ENCODE measurements around the gene POLRMT.
A peak's percentile ranks its signal among the peaks of the same experiment; 100 is the strongest.
"Not testable (repeated sequence)": the region's sequence is repeated elsewhere in the genome, so short reads cannot be mapped to it uniquely, and the experiment has no call there.

Gene POLRMT

GRCh38 chr19:632579-633067 is 714 bp downstream of the POLRMT start:
- peak overlapping the region; percentile 42 for H3K27ac ChIP-seq
- no peak for DNase-seq (ENCODE audit: low read depth, low spot score)

DNA sequence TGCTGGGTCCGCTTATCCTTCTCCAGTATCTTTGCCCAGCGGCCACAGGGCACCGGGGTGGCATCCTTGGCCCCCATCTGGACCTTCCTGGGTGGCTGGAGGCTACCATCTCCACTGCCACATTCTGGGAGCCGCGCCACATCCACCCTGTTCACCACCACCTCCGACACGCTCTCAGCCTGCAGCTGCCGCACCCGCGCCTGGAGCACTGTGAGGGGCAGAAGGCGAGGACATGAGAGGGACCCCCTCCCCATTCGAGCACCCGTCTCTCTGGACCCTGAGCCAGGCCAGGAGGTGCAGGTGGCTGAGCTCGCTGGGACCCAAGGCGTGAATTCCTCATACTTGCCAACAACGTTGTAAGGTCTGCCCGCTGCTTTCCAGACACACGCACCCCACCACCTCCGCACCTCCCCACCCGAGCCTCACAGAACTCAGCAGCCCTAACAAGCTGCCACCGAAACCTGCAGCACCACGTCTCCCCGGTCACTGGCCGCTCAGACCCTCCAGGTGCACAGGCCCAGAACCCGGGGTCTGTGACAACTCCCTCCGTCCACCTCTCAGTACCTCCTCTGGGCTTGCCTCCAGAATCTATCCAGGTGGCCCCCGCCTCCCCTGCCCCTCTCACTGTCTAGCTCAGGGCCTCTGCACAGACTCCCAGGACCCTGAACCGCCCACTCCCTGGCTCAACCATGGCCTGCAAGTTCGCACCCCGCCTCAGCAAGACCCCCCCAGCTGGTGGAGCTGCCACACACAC is 3.2 kb downstream of the POLRMT start:
- no peak for DNase-seq (ENCODE audit: low read depth, low spot score)
- H3K27ac ChIP-seq: no peak overlapping the region

DNA sequence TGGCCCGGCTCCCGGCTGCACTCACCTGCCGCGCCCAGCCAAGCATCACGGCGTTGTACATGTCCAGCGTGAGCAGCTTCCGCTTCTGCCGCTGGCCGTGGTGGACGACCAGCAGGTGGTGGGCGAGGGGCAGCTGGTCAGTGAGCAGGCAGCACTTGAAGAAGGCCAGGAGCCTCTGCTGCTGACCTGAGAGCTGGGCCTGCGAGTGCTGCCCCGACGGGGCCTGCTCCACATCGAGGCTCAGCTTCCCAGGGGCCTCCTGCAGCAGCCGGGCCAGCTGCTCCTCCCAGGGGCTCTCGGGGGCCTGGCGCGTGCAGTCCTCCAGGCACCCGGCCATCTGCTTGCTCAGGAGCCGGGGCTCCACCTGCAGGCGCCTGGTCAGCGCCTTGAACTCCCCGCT is 3.8 kb downstream of the POLRMT start:
- DNase-seq (ENCODE audit: low read depth, low spot score); H3K27ac ChIP-seq: not testable (repeated sequence)

DNA sequence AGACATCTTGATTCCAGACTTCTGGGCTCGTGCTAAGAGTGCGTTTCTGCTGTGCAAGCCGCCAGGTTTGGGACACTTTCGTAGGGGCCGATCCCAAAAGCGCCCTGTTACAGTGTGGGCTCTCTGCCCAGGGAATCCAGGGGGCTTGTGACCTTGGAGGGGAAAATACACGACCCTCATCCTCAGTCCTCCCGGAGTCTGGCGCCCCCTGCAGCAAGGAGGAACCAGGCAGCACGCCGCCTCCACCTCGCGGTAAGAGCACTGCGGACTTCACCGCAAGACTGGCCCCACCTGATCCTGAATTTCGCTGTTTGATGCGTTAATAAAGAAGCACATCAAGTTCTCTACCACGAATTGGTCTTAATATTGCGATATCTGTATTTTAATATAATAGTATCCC is 5.2 kb downstream of the POLRMT start:
- DNase-seq (ENCODE audit: low read depth, low spot score): no peak
- no peak overlapping the region for H3K27ac ChIP-seq

DNA sequence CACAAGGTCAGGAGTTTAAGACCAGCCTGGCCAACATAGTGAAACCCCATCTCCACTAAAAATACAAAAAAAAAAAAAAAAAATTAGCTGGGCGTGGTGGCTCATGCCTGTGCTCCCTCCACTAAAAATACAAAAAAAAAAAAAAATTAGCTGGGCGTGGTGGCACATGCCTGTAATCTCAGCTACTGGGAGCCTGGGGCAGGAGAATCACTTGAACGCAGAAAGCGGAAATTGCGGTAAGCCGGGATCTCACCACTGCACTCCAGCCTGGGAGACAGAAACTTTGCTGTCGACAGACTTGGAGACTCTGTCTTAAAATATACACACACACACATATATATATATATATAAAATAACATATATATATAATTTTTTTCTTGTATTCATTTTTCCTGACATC is 6.8 kb downstream of the POLRMT start:
- not testable (repeated sequence) for H3K27ac ChIP-seq; DNase-seq (ENCODE audit: low read depth, low spot score)

- H3K27ac ChIP-seq: no peak overlapping the region
- no peak for DNase-seq (ENCODE audit: low read depth, low spot score)
These were observed 8.1 kb downstream of the POLRMT start for GRCh38 chr19:625257-625656.

GRCh38 chr19:624433-625109 is 8.8 kb downstream of the POLRMT start:
- no peak for DNase-seq (ENCODE audit: low read depth, low spot score)
- no peak overlapping the region for H3K27ac ChIP-seq

GRCh38 chr19:623974-624373 is 9.4 kb downstream of the POLRMT start:
- no peak overlapping the region for H3K27ac ChIP-seq
- DNase-seq (ENCODE audit: low read depth, low spot score): no peak

- no peak for DNase-seq (ENCODE audit: low read depth, low spot score)
- no peak overlapping the region for H3K27ac ChIP-seq
These were observed 10.0 kb downstream of the POLRMT start for GRCh38 chr19:623175-623916.

DNA sequence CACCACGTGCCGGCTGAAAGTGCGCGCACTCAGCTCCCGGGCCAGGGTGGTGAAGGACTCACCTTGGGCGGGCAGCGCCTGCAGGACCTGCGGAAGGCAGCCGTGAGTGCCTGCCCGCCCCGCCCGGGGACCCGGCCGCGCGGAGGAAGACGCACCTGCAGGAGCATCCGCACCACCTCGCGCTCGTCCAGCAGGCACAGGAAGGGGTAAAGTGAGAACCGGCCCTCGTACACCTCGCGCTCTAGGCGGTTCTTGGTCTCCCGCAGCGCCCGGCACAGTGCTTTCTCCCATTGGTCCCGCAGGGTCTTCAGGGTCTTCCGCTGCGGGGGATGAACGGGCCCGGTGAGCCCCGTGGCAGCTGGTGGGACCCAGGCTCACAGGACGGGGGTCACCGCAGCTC is 10.7 kb downstream of the POLRMT start:
- no peak for DNase-seq (ENCODE audit: low read depth, low spot score)
- H3K27ac ChIP-seq: no peak overlapping the region

- no peak overlapping the region for H3K27ac ChIP-seq
These were observed 11.5 kb downstream of the POLRMT start for GRCh38 chr19:621819-622218.

GRCh38 chr19:621191-621590 is 12.1 kb downstream of the POLRMT start:
- not testable (repeated sequence) for H3K27ac ChIP-seq; DNase-seq (ENCODE audit: low read depth, low spot score)

More at GRCh38 chr19:621819-622218, 11.5 kb downstream of the POLRMT start:
- no peak for DNase-seq (ENCODE audit: low read depth, low spot score)

GRCh38 chr19:620166-620862 is 13.0 kb downstream of the POLRMT start:
- H3K27ac ChIP-seq: no peak overlapping the region
- no peak for DNase-seq (ENCODE audit: low read depth, low spot score)

DNA sequence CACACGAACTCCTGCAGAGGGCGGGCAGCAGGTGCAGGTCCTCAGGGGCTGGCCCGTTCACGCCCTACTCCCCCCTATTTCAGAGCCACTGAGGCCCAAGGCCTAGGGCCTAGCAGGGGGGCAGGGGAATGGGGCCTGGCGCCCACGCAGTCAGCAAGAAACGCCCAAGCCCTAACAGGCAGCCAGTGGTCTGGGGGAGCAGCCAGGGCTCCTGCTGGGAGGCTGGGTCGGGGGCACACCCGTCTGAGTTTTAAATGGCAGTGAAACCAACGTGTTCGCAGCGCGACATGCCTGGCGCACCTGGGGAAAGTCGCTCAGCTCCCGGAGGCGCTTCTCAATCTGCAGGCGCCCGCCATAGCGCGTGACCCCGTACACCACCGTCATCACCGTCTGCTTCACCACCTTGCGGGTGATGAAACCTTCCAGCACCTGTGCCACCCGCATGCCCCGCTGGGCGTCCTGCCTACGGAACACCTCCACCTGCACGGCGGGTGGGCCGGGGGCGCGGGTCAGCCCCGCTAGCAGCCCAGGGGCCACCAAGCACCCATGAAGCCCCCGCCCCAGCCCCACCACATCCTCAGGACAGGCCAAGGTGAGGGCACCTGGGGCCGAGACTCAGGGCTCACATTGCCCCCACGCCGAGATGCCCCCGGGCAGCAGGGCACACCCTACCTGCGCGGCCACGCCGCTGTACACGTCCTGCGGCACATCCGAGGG is 13.9 kb downstream of the POLRMT start:
- no peak overlapping the region for H3K27ac ChIP-seq
- DNase-seq (ENCODE audit: low read depth, low spot score): no peak

DNA sequence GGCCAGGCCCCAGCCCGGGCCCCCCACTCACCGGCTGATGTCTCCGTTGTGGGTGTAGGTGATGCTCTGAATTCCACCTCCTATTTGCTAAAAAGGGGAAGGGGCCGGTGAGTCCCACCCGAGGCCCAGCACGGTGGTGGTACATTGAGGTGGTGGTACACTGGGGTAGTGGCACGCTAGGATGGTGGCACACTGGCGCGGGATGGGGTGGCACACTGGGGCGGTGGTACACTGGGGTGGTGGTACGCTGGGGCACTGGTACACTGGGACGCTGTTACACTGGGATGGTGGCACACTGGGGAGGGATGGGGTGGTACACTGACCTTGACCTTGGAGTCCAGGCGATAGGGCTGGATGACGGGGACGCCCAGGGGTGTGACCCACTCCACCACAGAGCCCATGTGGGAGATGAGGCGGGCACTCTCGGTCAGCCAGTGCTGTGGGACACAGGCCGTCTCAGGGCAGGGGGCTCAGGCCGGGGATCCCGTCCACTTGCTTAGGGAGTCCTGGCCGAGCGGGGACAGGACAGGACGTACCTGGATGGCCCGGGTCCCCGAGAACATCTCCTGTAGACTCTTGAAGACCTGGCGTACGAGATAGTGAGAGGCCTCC is 14.6 kb downstream of the POLRMT start:
- H3K27ac ChIP-seq: no peak overlapping the region
- no peak for DNase-seq (ENCODE audit: low read depth, low spot score)

GRCh38 chr19:618247-618619 is 15.1 kb downstream of the POLRMT start:
- DNase-seq (ENCODE audit: low read depth, low spot score): no peak
- no peak overlapping the region for H3K27ac ChIP-seq

DNA sequence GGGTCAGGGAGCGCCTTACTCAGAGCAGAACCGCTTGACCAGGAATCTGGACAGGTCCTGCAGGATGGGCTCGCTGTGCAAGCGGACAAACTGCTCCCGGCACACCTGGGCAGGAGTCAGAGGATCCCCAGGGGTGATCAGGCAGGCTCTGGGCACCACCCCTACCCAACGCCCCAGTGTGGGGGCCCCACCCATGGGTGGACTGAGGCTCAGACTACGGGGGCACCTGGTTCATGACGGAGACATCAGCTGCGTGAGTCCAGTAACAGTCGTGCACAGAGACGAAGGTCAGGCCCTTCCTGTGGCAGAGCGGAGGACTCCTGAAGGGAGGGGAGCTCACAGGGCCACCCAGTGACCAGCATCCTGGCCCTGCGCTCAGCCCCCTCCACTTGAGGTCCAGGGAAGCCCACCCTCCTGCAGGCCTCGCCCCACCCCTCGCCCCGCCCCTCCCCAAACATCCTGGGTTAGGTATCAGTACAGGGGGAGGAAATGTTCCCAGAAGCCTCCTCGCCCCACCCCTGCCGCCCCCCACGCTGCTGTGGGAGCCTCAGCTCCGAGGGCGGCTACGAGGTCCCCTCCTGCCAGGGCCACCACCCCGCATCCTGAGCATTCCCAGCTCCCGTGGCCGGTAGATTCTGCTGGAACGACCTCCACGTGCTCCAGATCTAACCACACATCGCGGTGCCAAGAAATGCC is 15.6 kb downstream of the POLRMT start:
- no peak overlapping the region for H3K27ac ChIP-seq
- DNase-seq (ENCODE audit: low read depth, low spot score): no peak

DNA sequence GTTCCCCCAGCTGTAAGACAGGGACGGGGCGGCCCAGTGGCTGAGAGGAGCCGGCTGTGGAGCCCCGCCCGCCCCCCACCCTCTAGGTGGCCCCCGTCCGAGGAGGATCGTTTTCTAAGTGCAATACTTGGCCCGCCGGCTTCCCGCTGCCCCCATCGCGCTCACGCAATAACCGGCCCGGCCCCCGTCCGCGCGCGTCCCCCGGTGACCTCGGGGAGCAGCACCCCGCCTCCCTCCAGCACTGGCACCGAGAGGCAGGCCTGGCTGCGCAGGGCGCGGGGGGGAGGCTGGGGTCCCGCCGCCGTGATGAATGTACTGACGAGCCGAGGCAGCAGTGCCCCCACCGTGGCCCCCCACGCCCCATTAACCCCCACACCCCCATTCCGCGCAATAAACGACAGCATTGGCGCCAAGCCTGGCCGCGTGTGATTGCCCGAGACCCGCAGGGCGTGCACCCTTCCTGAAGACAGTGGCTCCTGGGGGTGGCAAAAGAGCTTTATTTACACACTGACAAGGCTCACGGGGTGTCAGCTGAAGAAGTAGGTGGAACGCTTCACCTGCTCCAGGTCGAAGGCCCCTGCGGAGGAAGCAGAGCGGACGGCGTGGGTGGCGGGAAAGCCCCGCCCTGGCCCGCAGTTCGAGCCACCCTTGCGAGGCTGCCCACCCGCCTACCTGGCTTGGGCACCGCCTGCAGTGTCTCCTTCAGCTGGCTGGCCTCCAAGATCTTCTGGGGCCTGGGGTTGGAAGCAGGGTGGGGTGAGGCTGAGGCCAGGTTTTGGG is 16.4 kb downstream of the POLRMT start:
- no peak for DNase-seq (ENCODE audit: low read depth, low spot score)
- no peak overlapping the region for H3K27ac ChIP-seq

All from epithelial cell of prostate (primary cell).